Choroid plexus epithelial cell (primary cell): ENCODE measurements around the gene LYL1.
A peak's percentile ranks its signal among the peaks of the same experiment; 100 is the strongest.

Experiments
- DNase-seq: peaks from one replicate; pipeline ENCODE4 v3.0.0-alpha.2; 2010; ENCODE audit warnings: low read depth
- H3K4me3 ChIP-seq: 2 replicates; pipeline ENCODE4 v1.5.1; 2011; ENCODE audit warnings: low read depth, mild to moderate bottlenecking, control low read depth, low read length, moderate library complexity
- TF ChIP-seq, protein P1 (sequence below): conservative IDR thresholded peaks from 2 replicates; pipeline ENCODE4 v1.5.1; 2011; ENCODE audit warnings: low read depth, mild to moderate bottlenecking, control low read depth, inconsistent platforms, low read length, moderate library complexity

The LYL1 gene

DNA sequence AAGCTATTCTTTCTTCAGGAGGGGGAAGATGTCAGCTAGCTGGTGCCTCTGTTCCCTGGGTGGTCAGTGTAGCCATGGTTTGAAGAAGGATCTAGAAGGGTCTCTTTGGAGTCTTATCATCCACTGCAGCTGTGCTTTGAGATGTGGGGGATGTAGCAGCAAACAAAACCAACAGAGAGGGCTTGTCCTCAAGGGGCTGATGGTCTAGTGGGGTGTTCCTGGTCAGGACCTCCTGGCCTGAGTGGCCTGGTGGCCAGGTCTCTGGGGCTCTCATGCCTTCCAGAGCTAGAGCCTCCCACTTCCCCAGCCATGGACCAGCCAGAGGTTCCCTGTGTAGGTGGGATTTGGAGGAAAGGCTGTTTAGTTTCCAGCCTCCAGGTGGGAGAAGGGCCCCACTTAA lies 40.3 kb downstream of the LYL1 start:
- H3K4me3 ChIP-seq = no peak overlapping the region
- no peak for DNase-seq
- TF ChIP-seq, protein P1, sequence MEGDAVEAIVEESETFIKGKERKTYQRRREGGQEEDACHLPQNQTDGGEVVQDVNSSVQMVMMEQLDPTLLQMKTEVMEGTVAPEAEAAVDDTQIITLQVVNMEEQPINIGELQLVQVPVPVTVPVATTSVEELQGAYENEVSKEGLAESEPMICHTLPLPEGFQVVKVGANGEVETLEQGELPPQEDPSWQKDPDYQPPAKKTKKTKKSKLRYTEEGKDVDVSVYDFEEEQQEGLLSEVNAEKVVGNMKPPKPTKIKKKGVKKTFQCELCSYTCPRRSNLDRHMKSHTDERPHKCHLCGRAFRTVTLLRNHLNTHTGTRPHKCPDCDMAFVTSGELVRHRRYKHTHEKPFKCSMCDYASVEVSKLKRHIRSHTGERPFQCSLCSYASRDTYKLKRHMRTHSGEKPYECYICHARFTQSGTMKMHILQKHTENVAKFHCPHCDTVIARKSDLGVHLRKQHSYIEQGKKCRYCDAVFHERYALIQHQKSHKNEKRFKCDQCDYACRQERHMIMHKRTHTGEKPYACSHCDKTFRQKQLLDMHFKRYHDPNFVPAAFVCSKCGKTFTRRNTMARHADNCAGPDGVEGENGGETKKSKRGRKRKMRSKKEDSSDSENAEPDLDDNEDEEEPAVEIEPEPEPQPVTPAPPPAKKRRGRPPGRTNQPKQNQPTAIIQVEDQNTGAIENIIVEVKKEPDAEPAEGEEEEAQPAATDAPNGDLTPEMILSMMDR = no peak

DNA sequence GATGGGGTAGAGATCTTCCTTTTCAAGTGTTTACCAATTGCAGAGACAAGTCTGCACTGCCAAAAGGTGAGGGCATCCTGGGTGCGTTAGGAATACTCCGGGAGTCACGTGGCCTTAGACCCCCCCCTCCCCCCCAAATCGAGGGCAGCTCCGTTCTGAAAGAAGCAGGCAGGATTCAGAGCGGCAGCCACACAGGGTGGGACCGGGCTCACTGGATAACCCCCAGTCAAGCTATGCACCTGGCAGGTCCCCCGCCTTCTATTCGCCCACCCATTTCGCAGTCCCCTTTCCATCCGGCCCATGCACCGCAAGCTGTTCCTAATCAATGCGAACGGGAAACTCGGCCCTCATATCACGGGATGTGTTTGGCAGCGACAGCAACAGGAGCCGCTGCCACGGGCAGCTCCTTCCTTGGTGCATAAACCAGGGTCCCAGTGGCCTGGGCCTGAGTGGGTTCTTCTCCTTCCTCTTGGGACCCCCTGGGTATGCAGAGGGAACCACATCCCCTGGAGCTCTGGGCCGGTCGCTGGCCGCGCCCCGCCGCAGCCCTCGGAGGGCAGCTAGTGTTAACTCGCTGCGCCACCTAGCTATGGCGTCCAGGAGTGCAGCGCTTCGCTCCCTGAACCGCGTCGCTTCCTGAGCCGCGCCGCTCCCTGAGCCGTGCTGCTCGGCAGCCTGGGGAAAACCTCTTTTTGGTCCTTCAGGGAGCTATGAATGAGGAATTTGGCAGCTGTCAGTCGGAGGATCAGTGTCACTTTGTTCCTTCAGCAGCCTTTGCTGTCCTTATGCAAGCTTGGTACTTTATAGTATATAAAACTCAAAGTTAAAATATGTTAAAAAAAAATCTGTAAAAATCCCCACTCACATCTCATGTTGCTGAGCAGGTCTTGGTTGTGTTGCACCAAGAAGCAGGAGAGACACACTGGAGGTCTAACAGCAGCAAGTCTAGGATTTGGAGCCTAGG lies 41.4 kb downstream of the LYL1 start:
- H3K4me3 ChIP-seq = peak overlapping the region; percentile 53
- DNase-seq = peak; percentile 80
- TF ChIP-seq, protein P1 = peak; percentile 96

DNA sequence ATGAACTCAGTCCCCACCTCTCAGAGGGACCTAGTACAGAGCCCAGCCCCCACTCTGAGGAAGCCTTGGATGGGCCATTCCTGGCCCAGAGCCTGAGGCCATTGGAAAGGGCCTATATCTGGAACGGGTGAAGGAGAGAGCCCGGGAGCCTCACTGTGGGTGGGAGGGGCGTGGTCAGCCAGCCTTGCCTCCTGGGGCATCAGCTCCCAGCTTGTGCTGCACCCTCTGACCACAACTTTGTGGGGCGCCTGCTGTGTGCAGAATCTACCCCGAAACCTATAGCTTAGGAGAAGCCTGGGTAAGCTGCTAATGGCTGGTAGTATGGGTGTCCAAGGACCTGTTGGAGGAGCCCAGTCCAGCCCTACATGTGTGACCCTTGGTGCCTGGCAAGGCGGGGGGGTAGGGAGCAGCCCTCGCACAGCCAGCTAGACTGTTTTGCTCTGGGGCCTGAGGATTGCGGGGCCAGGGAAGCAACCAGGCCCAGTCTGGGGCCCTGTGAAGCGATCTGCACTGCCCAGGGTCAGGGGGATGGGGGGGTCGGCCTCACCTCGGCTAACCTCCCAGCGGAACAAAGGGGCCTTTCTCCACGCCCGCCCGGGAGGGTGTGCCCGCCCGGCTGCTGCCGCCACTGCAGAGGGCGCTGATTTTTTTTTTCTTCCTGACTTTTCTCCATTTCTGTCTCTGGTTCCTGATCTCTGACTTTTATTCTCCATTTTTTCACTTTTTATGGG lies 42.3 kb downstream of the LYL1 start:
- no peak for DNase-seq
- no peak overlapping the region for H3K4me3 ChIP-seq
- TF ChIP-seq, protein P1 = no peak

DNA sequence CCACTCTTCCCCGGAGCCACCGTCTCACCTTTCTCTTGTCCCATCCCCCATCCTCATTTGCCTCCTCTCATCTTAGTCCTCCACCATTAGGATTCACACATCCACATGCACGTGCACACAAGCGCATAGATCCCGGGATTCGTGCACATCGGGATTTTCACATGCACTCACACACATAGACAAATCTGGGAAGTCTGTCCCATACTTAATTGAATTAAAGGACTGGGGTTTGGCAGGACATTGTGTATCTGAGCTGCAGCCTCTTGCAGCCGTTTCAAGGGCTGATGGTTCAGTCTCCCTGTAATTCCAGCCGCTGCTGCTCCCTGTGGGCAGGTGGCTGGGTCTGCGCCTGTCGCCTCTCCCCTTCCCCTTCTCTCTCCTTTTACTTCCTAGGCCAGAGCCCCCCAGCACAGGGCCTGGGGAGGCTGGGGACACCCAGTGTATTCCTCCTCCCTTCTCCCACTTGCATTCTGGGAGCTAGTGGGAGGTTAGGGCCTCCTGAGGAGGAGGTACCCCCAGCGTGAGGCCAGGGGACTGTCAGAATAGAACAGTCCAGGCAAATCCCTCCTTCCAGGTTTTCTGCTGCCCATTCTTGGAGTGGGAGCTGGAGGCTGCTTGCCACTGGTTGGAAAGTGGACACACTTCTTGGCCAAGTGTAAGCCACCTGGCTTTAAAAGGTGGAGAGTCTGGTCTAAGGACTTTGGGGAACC lies 43.6 kb downstream of the LYL1 start:
- H3K4me3 ChIP-seq = no peak overlapping the region
- DNase-seq = no peak
- TF ChIP-seq, protein P1 = peak; percentile 14

DNA sequence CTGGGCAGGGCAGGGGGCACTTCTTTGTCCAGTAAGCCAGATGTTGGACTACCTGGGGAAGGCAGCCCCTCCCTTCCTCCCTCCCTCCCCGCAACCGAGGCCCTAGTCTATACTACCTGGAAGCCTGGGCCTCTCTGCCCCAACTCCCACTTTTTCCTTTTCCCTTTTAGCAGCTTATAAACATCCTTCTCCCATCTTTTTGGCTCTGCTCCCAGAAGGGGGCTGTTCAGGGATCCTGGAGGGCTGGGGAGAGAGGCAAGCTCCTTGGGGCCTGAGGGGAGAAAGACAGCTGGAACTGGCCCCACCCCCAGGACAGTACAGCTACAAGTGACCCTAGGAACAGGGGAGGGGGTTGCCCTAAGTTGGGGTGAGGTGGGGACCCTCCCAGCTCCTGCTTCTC lies 44.9 kb downstream of the LYL1 start:
- TF ChIP-seq, protein P1 = no peak

DNA sequence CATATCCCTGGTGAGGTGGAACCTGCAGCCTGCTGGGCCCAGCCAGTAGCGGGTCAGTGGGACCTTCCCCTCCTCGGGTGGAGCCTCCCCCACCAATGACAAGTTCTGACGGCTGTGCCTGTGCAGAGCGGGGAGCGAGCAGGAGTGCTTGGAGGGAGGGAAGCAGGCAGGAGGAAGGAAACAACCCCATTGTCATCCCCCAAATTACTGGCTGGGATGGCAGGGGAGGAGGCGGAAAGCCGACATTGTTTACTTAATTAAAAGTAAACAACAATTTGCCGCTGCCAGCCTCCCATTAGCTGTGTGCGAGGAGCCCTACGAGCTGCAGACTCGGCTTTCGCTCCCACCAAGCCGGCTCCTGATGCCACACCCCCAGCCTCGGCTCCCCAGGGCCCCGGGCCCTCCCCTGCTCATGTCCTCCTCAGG lies 45.5 kb downstream of the LYL1 start:
- no peak overlapping the region for H3K4me3 ChIP-seq
- TF ChIP-seq, protein P1 = no peak
- DNase-seq = no peak

More for the DNA sequence above, 44.9 kb downstream of the LYL1 start:
- DNase-seq = no peak
- H3K4me3 ChIP-seq = no peak overlapping the region
